Skeletal muscle tissue (tissue), 4 donors: Measurements from ENCODE around the gene NIF3L1. TPM values are rescaled to one million over a fixed set of nuclear protein-coding genes. Genes with fewer than 3 reads are reported as not detected.
"Not testable (repeated sequence)": the region's sequence is repeated elsewhere in the genome, so short reads cannot be mapped to it uniquely, and the experiment has no call there.

Source experiments
- H3K27ac ChIP-seq: one replicate; pipeline ENCODE4 v1.7.0; 2013; ENCODE audit warnings: mild to moderate bottlenecking, low read depth, low read length, inconsistent platforms
- H3K27me3 ChIP-seq, 3 donors: one replicate each; pipeline ENCODE4 v1.7.0; 2013; ENCODE audit warnings: low read length in 3 of 3; ENCODE audit not compliant: control insufficient read depth in 3 of 3, insufficient read depth in 3 of 3
- H3K36me3 ChIP-seq, 3 donors: one replicate each; pipeline ENCODE4 v1.7.0; 2013; ENCODE audit warnings: low read length in 3 of 3; ENCODE audit not compliant: control insufficient read depth in 3 of 3, insufficient read depth in 3 of 3
- H3K4me1 ChIP-seq, 3 donors: one replicate each; pipeline ENCODE4 v1.7.0; 2013; ENCODE audit warnings: low read length in 3 of 3, mild to moderate bottlenecking in 3 of 3; ENCODE audit not compliant: control insufficient read depth in 3 of 3, insufficient read depth in 3 of 3
- H3K4me3 ChIP-seq, 3 donors: one replicate each; pipeline ENCODE4 v1.7.0; 2013; ENCODE audit warnings: low read length in 3 of 3
- H3K9ac ChIP-seq, 3 donors: one replicate each; pipeline ENCODE4 v1.7.0; 2013; ENCODE audit warnings: low read length in 3 of 3, mild to moderate bottlenecking in 3 of 3, moderate library complexity in 2 of 3, low read depth in 1 of 3
- H3K9me3 ChIP-seq, 3 donors: one replicate each; pipeline ENCODE4 v1.7.0; 2013; ENCODE audit warnings: low read length in 3 of 3; ENCODE audit not compliant: control insufficient read depth in 3 of 3
- total RNA-seq: library from RNA; depleted of rRNA; stranded (reverse); fragments of >200 nt; gene quantifications from one replicate; pipeline ENCODE4 v1.2.3, GENCODE V29; 2014
- donor health status: Osteomylitis.

The NIF3L1 gene
- total RNA-seq, 1 donor from 2014 or later = 23.0 TPM

DNA sequence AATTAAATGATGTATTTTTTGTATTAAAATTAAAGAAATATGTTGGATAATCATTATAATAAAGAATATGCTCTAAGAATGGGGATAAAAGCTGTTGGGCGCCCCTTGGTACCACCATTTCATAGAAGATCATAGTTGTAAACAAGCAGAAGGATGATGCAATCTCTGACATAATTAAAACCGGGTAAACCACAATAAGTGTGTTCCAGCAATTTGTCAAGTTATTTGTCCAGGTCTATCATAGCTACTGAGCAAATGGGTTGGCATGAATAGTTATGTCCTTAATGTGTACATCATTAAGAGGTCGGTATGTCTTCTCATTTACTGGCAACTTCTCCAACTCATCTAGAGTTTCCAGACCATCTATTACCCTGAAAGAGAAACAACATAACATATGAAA, 18.0 kb upstream of the NIF3L1 start:
- Histone ChIP-seq H3K36me3 (peaks cover 8 to 13% (median 10%) of the 10 kb centered on the region in 3 donors), H3K27ac (no peak overlapping the region), H3K9me3 (no peaks in the 10 kb centered on the region), H3K27me3 (no peaks in the 10 kb centered on the region), H3K4me3 (no peak overlapping the region), H3K9ac (no peak overlapping the region), H3K4me1 (peaks cover 0 to 10% (median 0%) of the 10 kb centered on the region in 3 donors)

- Histone ChIP-seq H3K9me3 (no peaks in the 10 kb centered on the region), H3K36me3 (peaks cover 15 to 27% (median 21%) of the 10 kb centered on the region in 3 donors), H3K9ac (no peak overlapping the region), H3K4me3 (no peak overlapping the region), H3K27ac (no peak overlapping the region), H3K27me3 (no peaks in the 10 kb centered on the region), H3K4me1 (no peaks in the 10 kb centered on the region)
These were observed 15.6 kb upstream of the NIF3L1 start for GRCh38 chr2:200873560-200873959.

DNA sequence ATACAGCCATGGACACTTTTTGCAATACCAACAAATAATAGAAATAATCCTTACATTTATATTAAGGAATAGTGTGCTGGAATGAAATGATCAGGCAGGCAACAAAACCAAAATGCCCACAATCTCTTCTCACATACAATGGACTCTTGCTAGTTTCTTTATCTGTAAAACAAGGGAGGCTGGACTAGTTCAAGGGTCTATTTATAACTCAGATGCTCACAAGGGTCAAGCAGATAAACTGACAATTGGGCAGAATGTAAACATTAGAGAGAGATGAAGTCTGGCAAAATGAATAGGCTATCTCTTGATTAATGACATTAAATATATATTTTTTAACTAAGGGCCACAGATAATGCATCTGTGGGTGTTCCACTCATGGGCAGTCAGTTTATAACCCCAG, 11.7 kb upstream of the NIF3L1 start:
- no peaks in the 10 kb centered on the region for H3K27me3 ChIP-seq
- peaks cover 28 to 52% (median 29%) of the 10 kb centered on the region in 3 donors for H3K36me3 ChIP-seq
- H3K9ac ChIP-seq = no peak overlapping the region
- no peaks in the 10 kb centered on the region for H3K9me3 ChIP-seq
- no peak overlapping the region for H3K27ac ChIP-seq
- H3K4me1 ChIP-seq = no peaks in the 10 kb centered on the region
- H3K4me3 ChIP-seq = no peak overlapping the region

DNA sequence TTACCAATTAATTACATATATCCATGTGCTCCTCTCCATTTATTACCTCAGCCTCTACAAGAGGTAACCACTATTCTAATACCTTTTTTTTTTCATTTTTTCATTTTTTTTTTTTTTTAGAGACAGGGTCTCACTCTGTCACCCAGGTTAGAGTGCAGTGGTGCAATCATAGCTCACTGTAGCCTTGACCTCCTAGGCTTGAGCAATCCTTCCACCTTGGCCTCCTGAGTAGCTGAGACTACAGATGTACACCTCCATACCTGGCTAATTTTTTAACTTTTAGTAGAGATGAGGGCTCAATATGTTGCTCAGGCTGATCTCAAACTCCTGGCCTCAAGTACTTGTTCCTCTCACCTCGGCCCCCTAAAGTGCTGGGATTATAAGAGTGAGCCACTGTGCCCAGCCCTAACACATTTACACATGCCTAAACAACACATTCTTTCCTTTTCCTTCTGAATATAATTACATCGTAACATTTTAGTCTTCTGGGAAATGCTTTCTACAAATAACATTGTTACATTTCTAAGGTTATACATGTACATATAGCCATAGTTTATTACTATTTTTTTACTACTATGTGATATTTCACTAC, 10.8 kb upstream of the NIF3L1 start:
- no peaks in the 10 kb centered on the region for H3K4me1 ChIP-seq
- H3K36me3 ChIP-seq = peaks cover 28 to 59% (median 29%) of the 10 kb centered on the region in 3 donors
- no peaks in the 10 kb centered on the region for H3K9me3 ChIP-seq
- H3K27me3 ChIP-seq = no peaks in the 10 kb centered on the region
- H3K27ac ChIP-seq = no peak overlapping the region
- H3K4me3 ChIP-seq = no peak overlapping the region
- no peak overlapping the region for H3K9ac ChIP-seq

DNA sequence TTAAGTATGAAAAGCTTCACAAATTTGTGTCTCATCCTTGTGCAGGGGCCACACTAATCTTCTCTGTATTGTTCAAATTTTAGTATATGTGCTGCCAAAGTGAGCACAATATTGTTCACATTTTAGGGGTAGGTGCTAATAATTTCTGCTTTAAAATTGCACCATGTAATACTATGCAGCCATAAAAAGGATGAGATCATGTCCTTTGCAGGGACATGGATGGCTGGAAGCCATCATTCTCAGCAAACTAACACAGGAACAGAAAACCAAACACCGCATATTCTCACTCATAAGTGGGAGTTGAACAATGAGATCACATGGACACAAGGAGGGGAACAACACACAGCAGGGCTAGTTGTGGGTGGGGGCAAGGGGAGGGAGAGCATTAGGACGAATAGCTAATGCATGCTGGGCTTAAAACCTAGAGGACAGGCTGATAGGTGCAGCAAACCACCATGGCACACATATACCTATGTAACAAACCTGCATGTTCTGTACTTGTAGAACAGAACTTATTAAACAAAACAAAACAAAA, 7.4 kb upstream of the NIF3L1 start:
- not testable (repeated sequence) for H3K9ac ChIP-seq, H3K4me1 ChIP-seq, H3K9me3 ChIP-seq, H3K27ac ChIP-seq, H3K4me3 ChIP-seq, H3K27me3 ChIP-seq
- H3K36me3 ChIP-seq = peaks cover 27 to 59% (median 32%) of the 10 kb centered on the region in 3 donors

GRCh38 chr2:200899482-200899881, 10.3 kb downstream of the NIF3L1 start:
- H3K4me3 ChIP-seq = no peak overlapping the region
- H3K27ac ChIP-seq = no peak overlapping the region
- peaks cover 0 to 3% (median 0%) of the 10 kb centered on the region in 3 donors for H3K4me1 ChIP-seq
- no peaks in the 10 kb centered on the region for H3K9me3 ChIP-seq
- H3K9ac ChIP-seq = no peak overlapping the region
- H3K27me3 ChIP-seq = no peaks in the 10 kb centered on the region
- H3K36me3 ChIP-seq = peaks cover 26 to 62% (median 49%) of the 10 kb centered on the region in 3 donors

DNA sequence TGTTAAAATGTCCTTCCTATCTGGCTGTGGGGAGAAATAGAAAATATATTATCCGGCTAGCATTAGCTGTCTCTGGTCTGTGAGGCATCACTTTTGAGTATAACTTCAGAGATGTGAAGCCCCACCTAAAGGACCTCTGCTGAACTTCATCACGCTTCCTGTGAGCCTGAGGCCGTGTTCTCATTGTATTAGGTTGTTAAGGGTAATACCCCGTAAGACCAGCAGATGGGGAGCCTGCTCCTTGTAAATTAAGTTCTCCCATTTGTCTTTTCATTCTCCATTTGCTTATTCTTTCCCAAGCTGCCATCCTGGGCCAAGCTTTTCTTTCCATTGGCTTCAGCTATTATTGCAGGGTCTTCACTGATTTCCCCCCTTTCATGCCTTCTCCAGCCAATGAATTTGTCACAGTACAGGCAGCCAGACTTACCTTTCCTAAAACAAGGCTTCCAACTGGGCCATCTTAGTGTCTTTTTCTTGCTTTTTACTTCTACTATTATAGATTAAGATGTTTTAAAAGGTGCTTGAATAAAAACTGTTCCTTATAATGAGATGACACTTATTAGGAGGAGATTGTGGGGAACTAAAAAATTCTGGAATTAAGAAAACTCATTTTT, 12.4 kb downstream of the NIF3L1 start:
- no peak overlapping the region for H3K27ac ChIP-seq
- H3K36me3 ChIP-seq = peaks cover 17 to 44% (median 37%) of the 10 kb centered on the region in 3 donors
- no peaks in the 10 kb centered on the region for H3K9me3 ChIP-seq
- no peak overlapping the region for H3K9ac ChIP-seq
- H3K27me3 ChIP-seq = no peaks in the 10 kb centered on the region
- no peak overlapping the region for H3K4me3 ChIP-seq
- peaks cover 0 to 3% (median 0%) of the 10 kb centered on the region in 3 donors for H3K4me1 ChIP-seq

DNA sequence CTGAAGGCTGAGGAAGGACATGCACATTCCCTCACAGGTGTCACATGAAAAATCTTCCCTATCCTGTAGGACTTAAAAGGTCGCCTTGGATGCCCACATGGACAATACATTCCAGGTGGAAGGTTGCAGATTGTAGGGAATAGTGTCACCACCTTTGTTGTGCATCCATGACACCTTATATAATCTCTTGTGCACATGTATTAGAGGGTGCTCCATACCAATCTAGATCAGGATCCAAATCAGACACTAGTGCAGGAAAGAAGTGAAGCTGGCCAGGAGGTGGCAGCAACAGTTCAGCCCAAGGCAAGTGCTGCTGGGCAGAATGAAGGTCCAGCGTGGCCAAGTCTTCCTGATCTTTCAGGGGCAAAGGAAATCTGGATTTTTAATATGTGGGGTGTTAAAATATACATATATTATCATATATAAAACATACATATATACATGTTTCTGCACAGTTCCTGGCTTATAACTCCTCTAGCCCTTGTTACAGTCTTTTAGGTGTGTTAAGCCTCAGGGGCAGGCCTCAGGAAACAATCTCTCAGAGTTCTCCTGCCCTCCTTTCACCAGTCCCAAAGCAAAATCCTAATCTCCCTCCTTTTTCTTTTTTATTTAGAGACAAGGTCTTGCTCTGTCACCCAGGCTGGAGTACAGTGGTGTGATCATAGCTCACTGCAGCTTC, 16.6 kb downstream of the NIF3L1 start:
- H3K9ac ChIP-seq = no peak overlapping the region
- H3K36me3 ChIP-seq = peaks cover 0 to 19% (median 2%) of the 10 kb centered on the region in 3 donors
- H3K9me3 ChIP-seq = no peaks in the 10 kb centered on the region
- H3K27ac ChIP-seq = no peak overlapping the region
- H3K4me1 ChIP-seq = peaks cover 0 to 3% (median 0%) of the 10 kb centered on the region in 3 donors
- H3K4me3 ChIP-seq = no peak overlapping the region
- no peaks in the 10 kb centered on the region for H3K27me3 ChIP-seq

- Histone ChIP-seq H3K9ac (no peak overlapping the region), H3K9me3 (no peaks in the 10 kb centered on the region), H3K4me3 (no peak overlapping the region), H3K36me3 (peaks cover 23 to 39% (median 26%) of the 10 kb centered on the region in 3 donors), H3K4me1 (no peaks in the 10 kb centered on the region), H3K27me3 (no peaks in the 10 kb centered on the region), H3K27ac (no peak overlapping the region)
These were observed 20.8 kb downstream of the NIF3L1 start for GRCh38 chr2:200909958-200910357.

DNA sequence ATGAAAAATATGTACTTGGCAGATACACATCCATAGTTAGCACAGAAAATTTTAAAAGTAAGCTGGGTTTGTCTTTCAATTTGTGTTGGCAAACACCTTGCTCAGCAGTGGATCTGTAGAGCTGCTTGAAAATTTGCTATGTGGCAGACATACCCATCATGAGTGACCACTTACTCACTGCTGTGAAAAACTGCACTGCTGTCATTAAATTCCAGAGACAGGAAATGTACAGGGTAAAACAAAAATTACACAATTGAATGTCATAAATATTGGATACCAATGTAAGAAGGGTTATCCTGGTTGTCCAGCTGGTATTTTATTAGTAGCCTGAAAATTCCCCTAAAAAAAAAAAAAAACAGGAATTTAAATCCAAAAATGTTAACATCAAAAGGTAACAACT, 24.5 kb downstream of the NIF3L1 start:
- H3K36me3 ChIP-seq = peaks cover 30 to 51% (median 39%) of the 10 kb centered on the region in 3 donors
- H3K9ac ChIP-seq = no peak overlapping the region
- H3K4me1 ChIP-seq = no peaks in the 10 kb centered on the region
- no peak overlapping the region for H3K4me3 ChIP-seq
- H3K27ac ChIP-seq = no peak overlapping the region
- no peaks in the 10 kb centered on the region for H3K9me3 ChIP-seq
- H3K27me3 ChIP-seq = no peaks in the 10 kb centered on the region
